ENCODE results near the gene SPDYE1.
"Not testable (repeated sequence)": the region's sequence is repeated elsewhere in the genome, so short reads cannot be mapped to it uniquely, and the experiment has no call there.

SPDYE1 gene

GRCh38 chr7:43990829-43991228, 6.9 kb upstream of the SPDYE1 start:
- DNase-seq, result not testable (repeated sequence)

- DNase-seq, result not testable (repeated sequence)
Measured at GRCh38 chr7:43992896-43993295, 4.8 kb upstream of the SPDYE1 start.

- not testable (repeated sequence) for DNase-seq
Measured at GRCh38 chr7:43994681-43995080, 3.0 kb upstream of the SPDYE1 start.

GRCh38 chr7:44012081-44012480, 14.4 kb downstream of the SPDYE1 start:
- DNase-seq, result not testable (repeated sequence)

- DNase-seq, result peak in 25 of 58 donors; percentile 4 to 65 (median 21)
Measured at GRCh38 chr7:44015090-44015489, 17.4 kb downstream of the SPDYE1 start.

- peak; percentile 78 to 98 (median 96) for DNase-seq
Measured at GRCh38 chr7:44018857-44019807, 21.4 kb downstream of the SPDYE1 start.

GRCh38 chr7:44019825-44020224, 22.1 kb downstream of the SPDYE1 start:
- not testable (repeated sequence) for DNase-seq

- DNase-seq, result not testable (repeated sequence)
Measured at GRCh38 chr7:44022069-44022468, 24.4 kb downstream of the SPDYE1 start.

- not testable (repeated sequence) for DNase-seq
Measured at GRCh38 chr7:44022796-44023467, 25.2 kb downstream of the SPDYE1 start.

- DNase-seq, result not testable (repeated sequence)
Measured at GRCh38 chr7:44029433-44029832, 31.7 kb downstream of the SPDYE1 start.

- not testable (repeated sequence) for DNase-seq
Measured at GRCh38 chr7:44030029-44030428, 32.3 kb downstream of the SPDYE1 start.

- not testable (repeated sequence) for DNase-seq
Measured at GRCh38 chr7:44031319-44031718, 33.6 kb downstream of the SPDYE1 start.

GRCh38 chr7:44032031-44032430, 34.3 kb downstream of the SPDYE1 start:
- not testable (repeated sequence) for DNase-seq

GRCh38 chr7:44033971-44034844, 36.5 kb downstream of the SPDYE1 start:
- not testable (repeated sequence) for DNase-seq

- not testable (repeated sequence) for DNase-seq
Measured at GRCh38 chr7:44036364-44036763, 38.7 kb downstream of the SPDYE1 start.

GRCh38 chr7:44037951-44038350, 40.3 kb downstream of the SPDYE1 start:
- not testable (repeated sequence) for DNase-seq

GRCh38 chr7:44038553-44038952, 40.9 kb downstream of the SPDYE1 start:
- not testable (repeated sequence) for DNase-seq

- DNase-seq, result peak in 55 of 58 donors; percentile 15 to 90 (median 80)
Measured at GRCh38 chr7:44038961-44039558, 41.4 kb downstream of the SPDYE1 start.

GRCh38 chr7:44039800-44040492, 42.2 kb downstream of the SPDYE1 start:
- not testable (repeated sequence) for DNase-seq

GRCh38 chr7:44040493-44040891, 42.8 kb downstream of the SPDYE1 start:
- peak in 5 of 58 donors; percentile 10 to 26 (median 17) for DNase-seq
